ENCODE measurements around the gene CDH1. TPM values are rescaled to one million over a fixed set of nuclear protein-coding genes. Genes with fewer than 3 reads are reported as not detected.
"Not testable (repeated sequence)": the region's sequence is repeated elsewhere in the genome, so short reads cannot be mapped to it uniquely, and the experiment has no call there.

The CDH1 gene
- total and polyA plus RNA-seq, 9 donors = 0.83 to 23.8 (median 1.1) TPM

GRCh38 chr16:68786685-68787418, 49.8 kb downstream of the CDH1 start:
- DNase-seq = peak; percentile 82
- no peaks in the 10 kb centered on the region for H3K27me3 ChIP-seq (ENCODE audit: control insufficient read depth, insufficient read depth, low read length)
- 29% methylated on average over 2 of the region's 7 CpGs for WGBS (ENCODE audit: insufficient coverage)

GRCh38 chr16:68787419-68787807, 50.3 kb downstream of the CDH1 start:
- WGBS (ENCODE audit: insufficient coverage) = no CpG with 5 or more reads among the region's 1 CpG
- H3K9me3 ChIP-seq (replicated peaks; ENCODE audit: control insufficient read depth, low read depth, low read length); H3K27me3 ChIP-seq (ENCODE audit: control insufficient read depth, insufficient read depth, low read length); DNase-seq; H3K4me3 ChIP-seq (ENCODE audit: low read length); H3K36me3 ChIP-seq (ENCODE audit: control insufficient read depth, insufficient read depth, low read length): not testable (repeated sequence)
- Histone ChIP-seq H3K4me1 (ENCODE audit: control insufficient read depth, insufficient read depth, low read length) (peaks cover 14% of the 10 kb centered on the region), H3K27ac (ENCODE audit: low read length) (peak overlapping the region; percentile 77)

More at GRCh38 chr16:68786685-68787418, 49.8 kb downstream of the CDH1 start:
- Histone ChIP-seq H3K4me1 (ENCODE audit: control insufficient read depth, insufficient read depth, low read length) (peaks cover 17% of the 10 kb centered on the region), H3K36me3 (ENCODE audit: control insufficient read depth, insufficient read depth, low read length) (no peaks in the 10 kb centered on the region), H3K4me3 (ENCODE audit: low read length) (no peak overlapping the region), H3K9me3 (replicated peaks; ENCODE audit: control insufficient read depth, low read depth, low read length) (no peaks in the 10 kb centered on the region), H3K27ac (ENCODE audit: low read length) (peak overlapping the region; percentile 77)

DNA sequence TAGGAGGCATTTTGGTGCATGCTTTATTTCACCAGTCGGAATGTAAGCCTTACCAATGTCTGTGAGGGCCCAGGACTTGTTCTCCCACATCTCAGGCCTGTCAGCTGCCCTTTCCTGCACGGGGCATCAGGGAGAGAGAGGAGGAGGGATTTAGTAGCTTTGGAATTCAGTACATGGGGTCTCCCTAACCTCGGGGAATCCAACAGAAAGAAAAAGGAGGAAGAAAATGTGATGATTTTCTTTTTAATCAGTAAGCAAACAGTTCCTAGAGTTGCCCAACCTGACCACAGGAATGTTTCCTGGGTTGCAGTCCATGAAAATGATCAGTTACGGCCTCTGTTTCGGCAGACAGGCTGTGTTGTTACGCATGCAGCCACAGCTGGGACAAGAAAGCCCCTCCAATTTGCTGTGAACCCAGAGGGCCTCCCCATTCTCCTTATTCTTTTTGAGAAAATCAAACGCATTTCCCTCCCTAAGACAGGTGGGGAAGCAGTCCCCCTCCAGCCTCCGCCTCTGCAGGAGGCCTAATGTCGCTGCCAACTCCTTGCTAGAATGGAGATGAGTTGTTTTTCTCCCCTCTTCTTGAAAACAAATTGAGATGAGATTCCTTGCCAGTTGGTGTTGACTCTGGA, 53.2 kb downstream of the CDH1 start:
- peak overlapping the region; percentile 47 for H3K27ac ChIP-seq (ENCODE audit: low read length)
- no peaks in the 10 kb centered on the region for H3K9me3 ChIP-seq (replicated peaks; ENCODE audit: control insufficient read depth, low read depth, low read length)
- no peaks in the 10 kb centered on the region for H3K27me3 ChIP-seq (ENCODE audit: control insufficient read depth, insufficient read depth, low read length)
- no peak for DNase-seq
- no peak overlapping the region for H3K4me3 ChIP-seq (ENCODE audit: low read length)
- H3K4me1 ChIP-seq (ENCODE audit: control insufficient read depth, insufficient read depth, low read length) = peaks cover 14% of the 10 kb centered on the region
- H3K36me3 ChIP-seq (ENCODE audit: control insufficient read depth, insufficient read depth, low read length) = no peaks in the 10 kb centered on the region
- 68% methylated on average over 4 of the region's 9 CpGs for WGBS (ENCODE audit: insufficient coverage)

DNA sequence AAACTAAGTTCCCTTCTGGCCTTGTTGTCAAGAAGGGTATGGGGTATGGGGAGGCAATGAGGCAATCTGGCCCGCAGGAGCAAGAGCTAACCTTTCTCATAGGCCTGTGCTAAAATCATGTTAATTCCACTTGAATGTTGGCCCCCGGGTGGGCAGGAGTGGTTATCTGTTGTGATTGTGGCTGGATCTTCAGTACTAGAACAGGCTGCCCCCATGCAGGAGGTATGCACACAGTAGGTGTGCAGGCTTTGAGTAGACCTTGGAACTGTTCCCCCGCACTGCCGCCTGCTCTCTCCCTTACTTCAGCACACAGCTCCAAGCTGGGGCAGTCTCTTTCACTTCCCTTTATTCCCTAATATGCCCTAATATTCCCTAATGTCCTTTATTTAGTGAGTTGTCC, 53.9 kb downstream of the CDH1 start:
- Histone ChIP-seq H3K27ac (ENCODE audit: low read length) (peak overlapping the region; percentile 42), H3K36me3 (ENCODE audit: control insufficient read depth, insufficient read depth, low read length) (no peaks in the 10 kb centered on the region), H3K4me3 (ENCODE audit: low read length) (no peak overlapping the region), H3K9me3 (replicated peaks; ENCODE audit: control insufficient read depth, low read depth, low read length) (no peaks in the 10 kb centered on the region), H3K4me1 (ENCODE audit: control insufficient read depth, insufficient read depth, low read length) (peaks cover 14% of the 10 kb centered on the region), H3K27me3 (ENCODE audit: control insufficient read depth, insufficient read depth, low read length) (no peaks in the 10 kb centered on the region)
- no peak for DNase-seq
- WGBS (ENCODE audit: insufficient coverage) = 90% methylated on average over 2 of the region's 4 CpGs

- H3K9me3 ChIP-seq (replicated peaks; ENCODE audit: control insufficient read depth, low read depth, low read length) = no peaks in the 10 kb centered on the region
- H3K27ac ChIP-seq (ENCODE audit: low read length) = no peak overlapping the region
- no peaks in the 10 kb centered on the region for H3K27me3 ChIP-seq (ENCODE audit: control insufficient read depth, insufficient read depth, low read length)
- H3K36me3 ChIP-seq (ENCODE audit: control insufficient read depth, insufficient read depth, low read length) = no peaks in the 10 kb centered on the region
- no peak overlapping the region for H3K4me3 ChIP-seq (ENCODE audit: low read length)
- 38% methylated on average over 13 of the region's 20 CpGs for WGBS (ENCODE audit: insufficient coverage)
- peaks cover 12% of the 10 kb centered on the region for H3K4me1 ChIP-seq (ENCODE audit: control insufficient read depth, insufficient read depth, low read length)
- no peak for DNase-seq
Observed at GRCh38 chr16:68792465-68793324, 55.6 kb downstream of the CDH1 start.

DNA sequence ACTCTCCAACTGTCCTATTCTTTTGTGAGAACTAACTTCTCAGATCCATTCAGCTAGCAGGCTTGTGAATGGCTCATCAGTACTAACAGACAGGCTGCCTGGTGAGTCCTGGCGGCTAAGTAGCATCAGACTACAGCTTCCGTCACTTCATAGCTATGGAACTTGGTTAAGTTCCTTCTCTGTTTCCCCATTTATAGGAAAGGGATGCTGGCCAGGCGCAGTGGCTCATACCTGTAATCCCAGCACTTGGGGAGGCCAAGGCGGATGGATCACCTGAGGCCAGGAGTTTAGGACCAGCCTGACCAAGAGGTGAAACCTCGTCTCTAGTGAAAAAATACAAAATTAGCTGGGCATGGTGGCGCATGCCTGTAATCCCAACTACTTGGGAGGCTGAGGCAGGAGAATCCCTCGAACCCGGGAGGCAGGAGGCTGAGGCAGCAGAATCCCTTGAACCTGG, 56.3 kb downstream of the CDH1 start:
- Histone ChIP-seq H3K4me3 (ENCODE audit: low read length) (no peak overlapping the region), H3K36me3 (ENCODE audit: control insufficient read depth, insufficient read depth, low read length) (no peaks in the 10 kb centered on the region), H3K9me3 (replicated peaks; ENCODE audit: control insufficient read depth, low read depth, low read length) (no peaks in the 10 kb centered on the region), H3K27me3 (ENCODE audit: control insufficient read depth, insufficient read depth, low read length) (no peaks in the 10 kb centered on the region), H3K4me1 (ENCODE audit: control insufficient read depth, insufficient read depth, low read length) (peaks cover 13% of the 10 kb centered on the region), H3K27ac (ENCODE audit: low read length) (peak overlapping the region; percentile 11)
- DNase-seq = no peak
- 100% methylated on average over 4 of the region's 8 CpGs for WGBS (ENCODE audit: insufficient coverage)

- Histone ChIP-seq H3K9me3 (replicated peaks; ENCODE audit: control insufficient read depth, low read depth, low read length) (no peaks in the 10 kb centered on the region), H3K4me1 (ENCODE audit: control insufficient read depth, insufficient read depth, low read length) (peaks cover 9% of the 10 kb centered on the region), H3K4me3 (ENCODE audit: low read length) (no peak overlapping the region), H3K27ac (ENCODE audit: low read length) (no peak overlapping the region), H3K36me3 (ENCODE audit: control insufficient read depth, insufficient read depth, low read length) (no peaks in the 10 kb centered on the region), H3K27me3 (ENCODE audit: control insufficient read depth, insufficient read depth, low read length) (no peaks in the 10 kb centered on the region)
- 83% methylated on average over 1 of the region's 2 CpGs for WGBS (ENCODE audit: insufficient coverage)
- no peak for DNase-seq
Observed at GRCh38 chr16:68798398-68798797, 61.3 kb downstream of the CDH1 start.

DNA sequence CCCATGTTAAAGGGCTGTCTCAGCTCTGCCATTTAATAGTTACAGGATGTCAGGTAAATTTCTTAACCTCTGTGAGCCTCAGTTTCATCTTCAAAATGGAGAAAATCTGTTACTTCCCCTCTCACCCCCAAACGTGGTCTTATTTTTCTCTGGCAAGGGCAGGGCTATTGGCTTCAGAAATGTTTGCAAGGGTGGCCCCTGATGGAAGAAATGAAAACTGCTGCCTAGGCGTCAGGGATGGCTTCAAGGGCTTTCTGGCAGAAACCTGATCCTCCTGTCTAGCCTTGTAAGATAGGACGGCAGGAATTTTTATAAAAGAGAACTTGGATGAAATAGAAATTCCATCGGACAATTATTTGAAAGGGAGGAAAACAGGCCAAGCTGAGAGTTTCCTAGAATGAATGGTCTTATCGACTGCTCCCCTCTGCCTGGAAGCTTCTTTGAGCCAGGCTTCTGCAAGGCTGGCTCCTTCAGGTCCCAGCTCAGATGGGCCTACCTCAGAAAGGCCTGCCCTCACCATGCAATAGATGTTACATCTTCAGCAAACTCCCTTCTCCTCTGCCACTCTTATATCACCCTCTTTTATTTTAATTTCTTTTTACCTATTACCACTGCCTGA, 63.3 kb downstream of the CDH1 start:
- DNase-seq = peak; percentile 90

DNA sequence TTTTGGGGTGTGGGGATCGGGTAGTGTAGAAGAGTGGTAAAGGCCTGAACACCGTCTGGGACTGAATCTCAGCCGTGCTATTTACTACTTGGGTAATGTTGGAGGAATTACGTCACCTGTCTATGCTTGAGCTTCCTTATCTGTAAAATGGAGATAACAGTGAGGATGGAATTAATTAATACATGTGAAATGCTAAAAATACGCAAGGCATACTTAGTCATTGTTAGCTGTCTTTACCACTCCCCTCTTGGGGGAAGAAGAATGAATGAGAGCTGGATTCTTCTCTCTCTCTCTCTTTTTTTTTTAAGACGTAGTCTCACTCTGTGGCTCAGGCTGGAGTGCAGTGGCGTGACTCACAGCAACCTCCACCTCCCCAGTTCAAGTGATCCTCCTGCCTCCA, 65.1 kb downstream of the CDH1 start:
- WGBS (ENCODE audit: insufficient coverage) = 94% methylated on average over 3 of the region's 7 CpGs
- DNase-seq = no peak
- H3K27ac ChIP-seq (ENCODE audit: low read length) = no peak overlapping the region

More for the DNA sequence above, 63.3 kb downstream of the CDH1 start:
- Histone ChIP-seq H3K9me3 (replicated peaks; ENCODE audit: control insufficient read depth, low read depth, low read length) (no peaks in the 10 kb centered on the region), H3K27me3 (ENCODE audit: control insufficient read depth, insufficient read depth, low read length) (no peaks in the 10 kb centered on the region), H3K36me3 (ENCODE audit: control insufficient read depth, insufficient read depth, low read length) (no peaks in the 10 kb centered on the region), H3K4me1 (ENCODE audit: control insufficient read depth, insufficient read depth, low read length) (peaks cover 9% of the 10 kb centered on the region), H3K4me3 (ENCODE audit: low read length) (no peak overlapping the region), H3K27ac (ENCODE audit: low read length) (no peak overlapping the region)
- WGBS (ENCODE audit: insufficient coverage) = 17% methylated on average over 4 of the region's 5 CpGs

More for the DNA sequence above, 65.1 kb downstream of the CDH1 start:
- Histone ChIP-seq H3K4me3 (ENCODE audit: low read length) (no peak overlapping the region), H3K36me3 (ENCODE audit: control insufficient read depth, insufficient read depth, low read length) (no peaks in the 10 kb centered on the region), H3K4me1 (ENCODE audit: control insufficient read depth, insufficient read depth, low read length) (peaks cover 9% of the 10 kb centered on the region), H3K27me3 (ENCODE audit: control insufficient read depth, insufficient read depth, low read length) (no peaks in the 10 kb centered on the region), H3K9me3 (replicated peaks; ENCODE audit: control insufficient read depth, low read depth, low read length) (no peaks in the 10 kb centered on the region)

Data from muscle of leg (tissue), 11 donors.